Body of pancreas (tissue), 4 donors: ENCODE results near the gene RHOBTB3. TPM values are rescaled to one million over a fixed set of nuclear protein-coding genes. Genes with fewer than 3 reads are reported as not detected.
A peak's percentile ranks its signal among the peaks of the same experiment; 100 is the strongest.

Experiments used
- ATAC-seq: fragments of 150-250 bp; one replicate; pipeline ENCODE4 v1.9.1; 2016
- DNase-seq, 4 donors: peaks; one replicate each; pipeline ENCODE4 v3.0.0-alpha.2; 2019
- H3K27ac ChIP-seq, 4 donors: fragments of 200-600 bp; sonication (generic); 1 replicate in 3 of 4; 2 replicates in 1 of 4; pipeline versions ENCODE4 v1.5.1 to v1.6.1; 2016 to 2019; ENCODE audit warnings: mild to moderate bottlenecking in 1 of 4, mixed read lengths in 1 of 4, moderate library complexity in 1 of 4
- H3K27me3 ChIP-seq, 2 donors: fragments of 200-600 bp; sonication (generic); one replicate each; pipeline ENCODE4 v1.6.0; 2016; ENCODE audit warnings: mild to moderate bottlenecking in 1 of 2
- H3K36me3 ChIP-seq, 2 donors: fragments of 200-600 bp; sonication (generic); replicated peaks in 1 of 2; 2 replicates each; pipeline ENCODE4 v1.5.1; 2016; ENCODE audit warnings: low read depth in 2 of 2; ENCODE audit not compliant: insufficient read depth in 1 of 2
- H3K4me1 ChIP-seq: fragments of 200-600 bp; sonication (generic); one replicate; pipeline ENCODE4 v1.6.0; 2016
- H3K4me3 ChIP-seq, 2 donors: fragments of 200-600 bp; sonication (generic); 1 replicate in 1 of 2; 2 replicates in 1 of 2; pipeline ENCODE4 v1.5.1; 2016 to 2019
- H3K9me3 ChIP-seq, 3 donors: fragments of 200-600 bp; sonication (generic); 1 replicate in 2 of 3; 2 replicates in 1 of 3; pipeline ENCODE4 v1.5.1; 2016
- CTCF ChIP-seq, 7 experiments: fragments of 450-650 bp in 4 of 7; fragments of 200-600 bp in 3 of 7; sonication (generic) in 3 of 7; IDR thresholded peaks; one replicate each; pipeline ENCODE4 v1.5.1; 2016 to 2019; ENCODE audit warnings: antibody characterized with exemption in 7 of 7
- POLR2A ChIP-seq, 3 donors: fragments of 450-650 bp; IDR thresholded peaks; one replicate each; pipeline ENCODE4 v1.6.1; 2016; ENCODE audit warnings: antibody characterized with exemption in 3 of 3, mild to moderate bottlenecking in 2 of 3
- WGBS, 2 donors: methylation state at CpG; one replicate each; pipeline ENCODE4 v1.1.5; 2017; 5-methylcytosine and 5-hydroxymethylcytosine counted together
- intact Hi-C: fragments of 100-400 bp; cut with DNase I; formaldehyde crosslinking; loops from one replicate; pipeline ENCODE4 v1.15.1; 2023
- total RNA-seq, 2 donors: library from RNA; depleted of rRNA; stranded (reverse); fragments of >200 nt; gene quantifications; one replicate each; pipeline ENCODE4 v1.1.0, GENCODE V29; 2016

Gene RHOBTB3
- total RNA-seq, 2 donors from 2014 or later: 153 to 196 TPM

GRCh38 chr5:95798048-95798447, 66.9 kb downstream of the RHOBTB3 start:
- no peak for ATAC-seq

GRCh38 chr5:95798545-95798944, 67.4 kb downstream of the RHOBTB3 start:
- H3K27ac ChIP-seq: no peak overlapping the region
- H3K27me3 ChIP-seq: no peaks in the 10 kb centered on the region
- ATAC-seq (no peak), DNase-seq (no peak)
- no peak overlapping the region for H3K4me3 ChIP-seq
- intact Hi-C loops: no loop called here
- TF ChIP-seq POLR2A (IDR thresholded peaks at IDR 0.05) (no peak), CTCF (IDR thresholded peaks at IDR 0.05) (no peak)
- H3K9me3 ChIP-seq: no peaks in the 10 kb centered on the region
- H3K4me1 ChIP-seq: peaks cover 35% of the 10 kb centered on the region
- H3K36me3 ChIP-seq: peaks cover 0 to 8% of the 10 kb centered on the region in 2 donors

More at GRCh38 chr5:95798048-95798447, 66.9 kb downstream of the RHOBTB3 start:
- Histone ChIP-seq H3K4me1 (peaks cover 30% of the 10 kb centered on the region), H3K36me3 (peaks cover 0 to 8% of the 10 kb centered on the region in 2 donors), H3K27ac (no peak overlapping the region), H3K4me3 (no peak overlapping the region), H3K9me3 (no peaks in the 10 kb centered on the region), H3K27me3 (no peaks in the 10 kb centered on the region)
- intact Hi-C loops: no loop called here
- WGBS, 2 donors: 95 to 100% methylated on average over 2 of the region's 2 CpGs
- TF ChIP-seq CTCF (IDR thresholded peaks at IDR 0.05) (no peak), POLR2A (IDR thresholded peaks at IDR 0.05) (no peak)
- DNase-seq: no peak

- intact Hi-C loops: no loop called here
- ATAC-seq: no peak
- no peaks in the 10 kb centered on the region for H3K9me3 ChIP-seq
- DNase-seq: no peak
- peaks cover 0 to 2% of the 10 kb centered on the region in 2 donors for H3K36me3 ChIP-seq
- H3K4me3 ChIP-seq: no peak overlapping the region
- 86 to 93% methylated on average over 4 of the region's 4 CpGs for WGBS, 2 donors
- peaks cover 32% of the 10 kb centered on the region for H3K4me1 ChIP-seq
- H3K27ac ChIP-seq: no peak overlapping the region
- TF ChIP-seq CTCF (IDR thresholded peaks at IDR 0.05) (no peak), POLR2A (IDR thresholded peaks at IDR 0.05) (no peak)
- no peaks in the 10 kb centered on the region for H3K27me3 ChIP-seq
These were observed 68.2 kb downstream of the RHOBTB3 start for GRCh38 chr5:95799191-95799835.

GRCh38 chr5:95800553-95800952, 69.4 kb downstream of the RHOBTB3 start:
- Histone ChIP-seq H3K27me3 (no peaks in the 10 kb centered on the region), H3K4me3 (no peak overlapping the region), H3K4me1 (peaks cover 32% of the 10 kb centered on the region), H3K27ac (peak overlapping the region in 1 of 4 donors; percentile 14), H3K36me3 (no peaks in the 10 kb centered on the region), H3K9me3 (no peaks in the 10 kb centered on the region)
- TF ChIP-seq POLR2A (IDR thresholded peaks at IDR 0.05) (no peak), CTCF (IDR thresholded peaks at IDR 0.05) (no peak)
- WGBS, 2 donors: 90 to 92% methylated on average over 3 of the region's 3 CpGs
- ATAC-seq: no peak
- DNase-seq: no peak
- intact Hi-C loops: no loop called here

- intact Hi-C loops: no loop called here
- Histone ChIP-seq H3K27ac (peak overlapping the region in 2 of 4 donors; percentile 14 to 46), H3K4me1 (peaks cover 32% of the 10 kb centered on the region), H3K4me3 (no peak overlapping the region), H3K36me3 (no peaks in the 10 kb centered on the region), H3K9me3 (no peaks in the 10 kb centered on the region), H3K27me3 (no peaks in the 10 kb centered on the region)
- TF ChIP-seq CTCF (IDR thresholded peaks at IDR 0.05) (no peak), POLR2A (IDR thresholded peaks at IDR 0.05) (no peak)
- ATAC-seq (no peak), DNase-seq (peak in 1 of 4 donors; percentile 24)
- WGBS, 2 donors: 11 to 15% methylated on average over 2 of the region's 2 CpGs
These were observed 70.4 kb downstream of the RHOBTB3 start for GRCh38 chr5:95801532-95801931.
